HL-60 (cell line): ENCODE results near the gene NCBP3.

Source experiments
- DNase-seq, 2 experiments: peaks; one replicate each; pipeline ENCODE4 v3.0.0-alpha.2; 2010 to 2020; ENCODE audit warnings: low read depth in 1 of 2, low spot score in 1 of 2
- H3K27ac ChIP-seq: fragments of 250-450 bp; sonication (Bioruptor Pico); replicated peaks from 2 replicates; pipeline ENCODE4 v1.5.1; 2020; ENCODE audit warnings: mild to moderate bottlenecking, moderate library complexity
- H3K27me3 ChIP-seq: fragments of 250-450 bp; sonication (Bioruptor Pico); 2 replicates; pipeline ENCODE4 v1.5.1; 2021; ENCODE audit warnings: mild to moderate bottlenecking, moderate library complexity; ENCODE audit not compliant: insufficient read depth, poor library complexity, severe bottlenecking
- H3K4me3 ChIP-seq: replicated peaks from 2 replicates; pipeline ENCODE4 v1.5.1; 2011; ENCODE audit warnings: mild to moderate bottlenecking, control low read depth, low read length; ENCODE audit not compliant: insufficient read depth
- CTCF ChIP-seq: IDR thresholded peaks from one replicate; pipeline ENCODE4 v1.5.1; 2011; ENCODE audit warnings: low read length, control low read depth, inconsistent platforms; ENCODE audit not compliant: insufficient read depth
- GABPA ChIP-seq: IDR thresholded peaks from 2 replicates; pipeline ENCODE4 v1.6.1; 2012; ENCODE audit warnings: low read depth
- POLR2AphosphoS5 ChIP-seq: IDR thresholded peaks from 2 replicates; pipeline ENCODE4 v1.6.1; 2012; ENCODE audit warnings: low read depth
- REST ChIP-seq: IDR thresholded peaks from 2 replicates; pipeline ENCODE4 v1.6.1; 2012; ENCODE audit warnings: low read depth; ENCODE audit not compliant: insufficient replicate concordance
- SPI1 ChIP-seq: IDR thresholded peaks from 2 replicates; pipeline ENCODE4 v1.6.1; 2012; ENCODE audit warnings: low read depth, mild to moderate bottlenecking, borderline replicate concordance

The NCBP3 gene

GRCh38 chr17:3889325-3890012 lies 43.4 kb upstream of the NCBP3 start:
- DNase-seq = no peak
- no peak overlapping the region for H3K27ac ChIP-seq
- no peak for TF ChIP-seq CTCF
- no peak for TF ChIP-seq SPI1
- no peak for TF ChIP-seq POLR2AphosphoS5
- TF ChIP-seq GABPA = no peak
- TF ChIP-seq REST = no peak
- no peak overlapping the region for H3K4me3 ChIP-seq
- no peaks in the 10 kb centered on the region for H3K27me3 ChIP-seq

GRCh38 chr17:3888343-3889171 lies 42.5 kb upstream of the NCBP3 start:
- TF ChIP-seq SPI1 = no peak
- TF ChIP-seq CTCF = no peak
- TF ChIP-seq GABPA = no peak
- no peaks in the 10 kb centered on the region for H3K27me3 ChIP-seq
- no peak overlapping the region for H3K4me3 ChIP-seq
- no peak overlapping the region for H3K27ac ChIP-seq
- DNase-seq = no peak

- DNase-seq = no peak
- H3K4me3 ChIP-seq = no peak overlapping the region
- TF ChIP-seq REST = no peak
- TF ChIP-seq GABPA = no peak
- no peak for TF ChIP-seq POLR2AphosphoS5
- TF ChIP-seq CTCF = no peak
- no peak for TF ChIP-seq SPI1
- no peak overlapping the region for H3K27ac ChIP-seq
- no peaks in the 10 kb centered on the region for H3K27me3 ChIP-seq
These were observed 41.8 kb upstream of the NCBP3 start for GRCh38 chr17:3887804-3888203.
